PFSK-1 (cell line): ENCODE data around the gene CEACAM4.

Experiments used
- FOXP2 ChIP-seq: optimal IDR thresholded peaks from 2 replicates; pipeline ENCODE3; 2011; ENCODE audit warnings: borderline replicate concordance, control low read depth, inconsistent platforms; ENCODE audit not compliant: insufficient read depth; ENCODE audit errors: extremely low read length, extremely low read depth
- POLR2AphosphoS5 ChIP-seq: IDR thresholded peaks from 2 replicates; pipeline ENCODE4 v1.6.1; 2012; ENCODE audit warnings: low read depth, mild to moderate bottlenecking, control low read depth, low read length, moderate library complexity
- REST ChIP-seq, 2 experiments: IDR thresholded peaks; 2 replicates each; pipeline versions ENCODE4 v1.6.1 to v1.8.0; 2011 to 2012; ENCODE audit warnings: low read depth in 2 of 2, low read length in 2 of 2, control low read depth in 1 of 2, inconsistent platforms in 1 of 2, mild to moderate bottlenecking in 1 of 2, moderate library complexity in 1 of 2; ENCODE audit not compliant: insufficient read depth in 1 of 2
- SIN3A ChIP-seq: IDR thresholded peaks from 2 replicates; pipeline ENCODE4 v1.6.1; 2012; ENCODE audit warnings: mild to moderate bottlenecking, low read length, moderate library complexity, borderline replicate concordance; ENCODE audit not compliant: insufficient read depth
- TAF1 ChIP-seq: IDR thresholded peaks from 2 replicates; pipeline ENCODE4 v1.6.1; 2012; ENCODE audit warnings: low read length, control low read depth, borderline replicate concordance; ENCODE audit not compliant: insufficient read depth

Gene CEACAM4

DNA sequence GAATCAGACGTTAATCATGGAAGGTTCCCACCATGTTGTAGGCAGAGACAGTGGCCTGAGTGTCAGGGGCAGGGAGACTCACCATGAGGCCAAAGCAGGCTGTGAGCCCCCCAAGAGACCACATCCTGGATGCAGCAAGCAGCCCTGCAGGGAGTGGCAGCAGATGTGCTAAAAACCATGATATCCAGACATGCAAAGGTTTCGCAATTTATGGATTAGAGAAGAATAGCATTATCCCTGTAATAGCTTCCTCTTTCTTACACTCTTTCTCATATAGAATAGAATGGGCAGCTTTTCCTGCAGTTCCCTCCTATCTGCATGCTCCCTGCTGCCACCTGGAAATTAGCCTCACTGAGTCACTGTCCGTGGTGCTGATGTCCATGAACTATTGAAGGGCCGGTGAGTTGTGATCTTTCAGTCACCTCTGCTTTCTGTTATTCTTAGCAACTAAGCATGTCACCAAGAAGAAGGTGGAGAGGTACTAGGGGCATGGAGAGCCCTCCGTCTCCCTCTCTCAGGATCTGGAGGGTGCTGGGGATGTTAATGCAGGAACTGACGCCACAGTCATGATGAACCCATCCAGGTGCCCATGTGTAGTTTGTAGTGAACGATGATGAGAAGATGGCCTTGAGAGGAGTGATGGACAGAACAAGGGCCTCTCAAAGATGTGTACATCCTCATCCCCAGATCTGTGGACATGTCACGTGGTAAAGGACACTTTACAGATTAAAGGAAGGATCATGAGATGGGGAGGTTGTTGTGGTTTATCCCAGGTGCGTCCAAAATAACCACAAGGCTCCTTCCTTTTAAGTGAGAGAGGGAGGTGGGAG, 9.9 kb downstream of the CEACAM4 start:
- TF ChIP-seq POLR2AphosphoS5, result no peak
- no peak for TF ChIP-seq FOXP2
- TF ChIP-seq REST (IDR thresholded peaks at IDR 0.05; ENCODE audit: insufficient read depth in 1 of 2, low read depth in 2 of 2, low read length in 2 of 2), result peak; percentile 86 to 95
- no peak for TF ChIP-seq SIN3A
- TF ChIP-seq TAF1, result no peak

DNA sequence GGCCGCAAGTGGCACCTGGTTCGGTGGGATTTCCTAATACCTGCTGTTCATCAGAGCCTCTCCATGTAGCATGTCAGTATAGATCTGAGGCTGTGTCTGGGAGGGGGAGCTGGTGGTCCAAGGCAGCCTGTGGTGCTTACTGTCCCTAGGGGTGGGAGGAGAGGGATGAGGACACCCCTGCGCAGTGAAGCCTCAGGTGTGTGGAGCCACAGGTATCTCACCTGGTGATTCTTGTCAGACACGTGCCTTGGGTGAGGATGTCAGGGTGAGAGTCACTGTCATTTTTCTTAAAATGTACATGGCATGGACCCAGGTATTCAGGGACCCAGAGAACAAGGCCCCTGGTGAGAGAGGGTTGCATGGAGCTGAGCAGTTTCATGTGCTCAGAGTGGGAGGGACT, 11.7 kb downstream of the CEACAM4 start:
- TF ChIP-seq REST (IDR thresholded peaks at IDR 0.05; ENCODE audit: insufficient read depth in 1 of 2, low read depth in 2 of 2, low read length in 2 of 2) (no peak), FOXP2 (no peak), TAF1 (no peak), SIN3A (no peak)

GRCh38 chr19:41612483-41612882, 14.4 kb downstream of the CEACAM4 start:
- TF ChIP-seq REST (IDR thresholded peaks at IDR 0.05; ENCODE audit: insufficient read depth in 1 of 2, low read depth in 2 of 2, low read length in 2 of 2) (no peak), POLR2AphosphoS5 (no peak), FOXP2 (no peak), SIN3A (no peak), TAF1 (no peak)

DNA sequence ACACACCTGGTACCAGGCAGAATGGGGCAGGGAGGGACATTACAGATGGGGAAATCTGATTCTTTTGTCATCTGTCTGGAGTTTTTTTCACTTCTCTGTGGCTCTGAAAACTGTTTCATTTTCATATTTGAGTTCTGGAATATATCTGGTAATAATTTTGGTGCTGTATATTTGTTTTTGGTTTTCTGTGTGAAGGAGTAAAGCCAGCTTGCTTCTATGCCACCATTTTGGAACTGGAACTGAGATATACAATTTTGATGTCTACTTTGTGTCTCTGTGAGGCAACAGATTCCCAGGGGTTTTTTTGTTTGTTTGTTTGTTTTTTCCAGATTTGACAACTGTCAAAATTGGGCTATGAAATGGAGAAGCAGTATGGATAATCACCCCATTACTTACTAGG, 16.1 kb downstream of the CEACAM4 start:
- TF ChIP-seq POLR2AphosphoS5 (no peak), FOXP2 (no peak), TAF1 (no peak), REST (IDR thresholded peaks at IDR 0.05; ENCODE audit: insufficient read depth in 1 of 2, low read depth in 2 of 2, low read length in 2 of 2) (no peak), SIN3A (no peak)
